ENCODE data around the gene GPR176.
A peak's percentile ranks its signal among the peaks of the same experiment; 100 is the strongest.

The GPR176 gene

DNA sequence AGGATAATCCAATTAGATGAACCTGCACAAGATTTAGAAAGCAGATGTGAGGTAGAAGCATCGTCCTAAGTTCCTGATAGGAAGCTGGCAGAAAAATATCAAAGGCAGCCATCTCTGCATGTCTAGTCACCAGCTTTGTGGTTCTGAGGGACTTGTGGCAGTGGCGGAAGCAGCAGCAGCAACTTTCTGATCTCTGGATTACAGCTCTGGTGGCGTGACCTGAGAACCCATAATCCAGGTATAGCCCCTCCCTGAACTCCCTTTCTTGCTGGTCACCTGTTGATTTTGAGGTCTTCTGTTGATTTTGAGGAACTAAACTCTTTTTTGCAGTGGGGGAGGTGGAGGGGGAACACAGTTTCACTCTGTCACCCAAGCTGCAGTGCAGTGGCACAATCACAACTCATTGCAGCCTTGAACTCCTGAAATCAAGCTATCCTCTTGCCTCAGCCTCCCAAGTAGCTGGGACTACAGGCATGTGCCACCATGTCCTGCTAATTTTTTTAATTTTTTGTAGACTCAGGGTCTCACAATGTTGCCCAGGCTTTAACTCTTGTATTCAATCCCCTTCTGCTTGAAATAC lies 145.3 kb downstream of the GPR176 start:
- no peak overlapping the region for H3K4me3 ChIP-seq (ENCODE audit: low read depth, low read length)
- in situ Hi-C loops (cut with HindIII; ENCODE audit: low sequenced_read_pairs), result no loop called here
- DNase-seq (ENCODE audit: low read depth, low spot score), result no peak
- TF ChIP-seq, protein P1, sequence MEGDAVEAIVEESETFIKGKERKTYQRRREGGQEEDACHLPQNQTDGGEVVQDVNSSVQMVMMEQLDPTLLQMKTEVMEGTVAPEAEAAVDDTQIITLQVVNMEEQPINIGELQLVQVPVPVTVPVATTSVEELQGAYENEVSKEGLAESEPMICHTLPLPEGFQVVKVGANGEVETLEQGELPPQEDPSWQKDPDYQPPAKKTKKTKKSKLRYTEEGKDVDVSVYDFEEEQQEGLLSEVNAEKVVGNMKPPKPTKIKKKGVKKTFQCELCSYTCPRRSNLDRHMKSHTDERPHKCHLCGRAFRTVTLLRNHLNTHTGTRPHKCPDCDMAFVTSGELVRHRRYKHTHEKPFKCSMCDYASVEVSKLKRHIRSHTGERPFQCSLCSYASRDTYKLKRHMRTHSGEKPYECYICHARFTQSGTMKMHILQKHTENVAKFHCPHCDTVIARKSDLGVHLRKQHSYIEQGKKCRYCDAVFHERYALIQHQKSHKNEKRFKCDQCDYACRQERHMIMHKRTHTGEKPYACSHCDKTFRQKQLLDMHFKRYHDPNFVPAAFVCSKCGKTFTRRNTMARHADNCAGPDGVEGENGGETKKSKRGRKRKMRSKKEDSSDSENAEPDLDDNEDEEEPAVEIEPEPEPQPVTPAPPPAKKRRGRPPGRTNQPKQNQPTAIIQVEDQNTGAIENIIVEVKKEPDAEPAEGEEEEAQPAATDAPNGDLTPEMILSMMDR (IDR thresholded peaks at IDR 0.05; ENCODE audit: low read depth, low read length), result no peak

DNA sequence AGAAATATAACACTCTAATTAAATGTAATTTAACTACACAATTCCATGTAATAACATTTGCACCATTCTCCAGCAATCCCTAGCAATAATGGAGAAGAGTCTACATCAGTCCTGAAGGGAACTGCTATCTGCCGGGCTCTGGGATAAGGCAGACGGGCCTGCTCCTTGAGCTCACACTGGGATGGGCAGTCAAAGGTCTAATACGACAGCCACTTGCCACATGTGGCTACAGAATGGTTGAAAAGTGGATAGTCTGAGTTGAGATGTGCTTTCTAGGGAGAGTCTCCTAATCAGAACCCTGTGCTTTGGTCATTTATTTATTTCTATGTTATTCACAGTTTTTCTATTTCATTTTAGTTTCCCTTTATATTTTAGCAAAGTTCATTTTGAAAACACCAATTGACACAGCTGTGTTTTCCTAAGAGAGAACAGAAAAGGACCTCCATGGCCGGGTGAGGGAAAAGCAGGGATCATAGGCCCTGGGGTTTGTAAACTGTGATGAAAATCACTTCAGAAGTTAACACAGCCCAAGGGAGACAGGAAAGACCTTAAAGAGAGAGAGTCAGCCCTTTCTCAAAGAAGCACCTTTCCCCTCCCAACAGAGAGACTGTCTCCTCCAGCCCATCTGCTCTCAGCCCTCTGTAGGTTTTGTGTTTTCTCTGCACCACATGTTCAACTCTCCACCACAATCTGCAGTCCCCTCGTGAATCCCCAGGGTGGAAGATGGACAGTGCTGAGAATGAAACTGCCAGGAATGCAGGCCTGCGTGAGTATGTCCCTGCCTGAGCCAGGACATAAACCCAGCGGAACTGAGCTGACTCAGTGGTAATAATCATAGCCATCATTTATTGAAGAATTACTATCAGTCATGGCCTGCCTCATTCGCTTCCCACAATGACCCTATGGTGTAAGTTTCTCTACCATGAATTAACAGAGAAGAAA lies 149.0 kb downstream of the GPR176 start:
- in situ Hi-C loops (cut with HindIII; ENCODE audit: low sequenced_read_pairs), result no loop called here
- no peak overlapping the region for H3K4me3 ChIP-seq (ENCODE audit: low read depth, low read length)
- peak; percentile 80 for DNase-seq (ENCODE audit: low read depth, low spot score)
- TF ChIP-seq, protein P1 (IDR thresholded peaks at IDR 0.05; ENCODE audit: low read depth, low read length), result no peak

DNA sequence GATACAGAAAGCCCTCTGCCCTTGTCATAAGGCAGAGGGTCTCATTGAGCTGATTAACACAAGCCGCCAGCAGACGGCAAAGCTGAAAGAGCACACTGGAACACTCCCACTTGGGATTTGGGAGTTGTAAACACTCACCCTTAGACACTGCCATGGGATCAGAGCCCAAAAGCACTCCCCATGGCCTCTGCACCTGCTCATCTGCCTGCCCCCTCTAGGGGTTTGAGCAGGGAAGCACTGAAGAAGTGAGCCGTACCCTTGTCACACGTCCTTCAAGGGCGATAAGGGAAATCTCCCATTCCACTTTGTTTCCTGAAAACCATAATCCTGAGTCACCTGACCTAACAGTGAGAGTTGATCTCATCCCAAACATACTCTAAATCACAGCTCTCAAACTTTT lies 152.1 kb downstream of the GPR176 start:
- in situ Hi-C loops (cut with HindIII; ENCODE audit: low sequenced_read_pairs), result no loop called here
- TF ChIP-seq, protein P1 (IDR thresholded peaks at IDR 0.05; ENCODE audit: low read depth, low read length), result no peak
- no peak for DNase-seq (ENCODE audit: low read depth, low spot score)
- no peak overlapping the region for H3K4me3 ChIP-seq (ENCODE audit: low read depth, low read length)

DNA sequence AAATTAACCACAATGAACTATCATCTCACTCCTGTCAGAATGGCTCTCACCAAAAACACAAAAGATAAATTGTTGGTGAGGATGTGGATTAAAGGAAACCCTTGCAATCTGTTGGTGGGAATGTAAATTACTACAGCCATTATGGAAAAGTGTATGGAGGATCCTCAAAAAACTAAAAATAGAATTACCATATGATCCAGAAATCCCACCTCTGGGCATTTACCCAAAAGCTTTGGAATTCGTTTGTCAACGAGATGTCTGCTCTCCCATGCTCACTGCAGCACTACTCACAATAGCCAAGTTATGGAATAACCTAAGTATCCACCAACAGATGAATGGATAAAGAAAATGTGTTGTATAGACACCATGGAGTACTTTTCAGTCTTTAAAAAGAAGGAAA lies 159.1 kb downstream of the GPR176 start:
- TF ChIP-seq, protein P1 (IDR thresholded peaks at IDR 0.05; ENCODE audit: low read depth, low read length), result no peak
- H3K4me3 ChIP-seq (ENCODE audit: low read depth, low read length), result no peak overlapping the region
- no peak for DNase-seq (ENCODE audit: low read depth, low spot score)
- in situ Hi-C loops (cut with HindIII; ENCODE audit: low sequenced_read_pairs), result no loop called here

DNA sequence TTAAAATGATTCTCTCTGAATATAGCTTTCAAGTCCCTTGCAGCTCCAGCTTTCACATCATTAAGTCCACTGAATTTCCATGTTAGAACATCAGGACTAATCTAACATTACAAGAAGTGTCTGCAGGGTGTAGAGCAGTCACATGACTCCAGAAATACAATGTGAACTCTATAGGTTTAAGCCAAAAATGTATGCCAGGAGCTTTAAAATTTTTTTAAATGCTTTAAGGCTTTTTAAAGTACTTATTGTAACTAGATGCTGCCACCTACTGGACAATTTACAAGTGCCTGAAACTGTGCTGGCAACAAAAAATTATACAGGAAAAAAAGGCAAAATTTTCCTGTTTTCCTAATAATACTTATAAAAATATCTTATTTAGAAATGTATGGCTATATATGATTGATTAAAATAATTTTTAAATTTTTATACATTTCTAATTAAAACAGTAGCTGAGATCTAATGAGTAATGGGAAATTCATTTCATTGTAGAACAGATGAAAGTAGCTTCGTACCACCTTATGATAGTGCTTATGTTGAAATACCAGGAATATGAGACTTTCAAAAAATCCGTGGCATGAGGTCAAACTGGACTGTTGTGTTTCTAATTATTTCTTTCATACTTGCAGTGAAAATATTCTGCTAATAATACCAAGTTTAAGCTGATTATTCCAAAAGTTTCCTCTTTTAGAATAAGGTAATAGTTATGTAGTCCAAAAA lies 163.1 kb downstream of the GPR176 start:
- peak; percentile 81 for DNase-seq (ENCODE audit: low read depth, low spot score)
- TF ChIP-seq, protein P1 (IDR thresholded peaks at IDR 0.05; ENCODE audit: low read depth, low read length), result peak; percentile 64
- in situ Hi-C loops (cut with HindIII; ENCODE audit: low sequenced_read_pairs), result no loop called here
- no peak overlapping the region for H3K4me3 ChIP-seq (ENCODE audit: low read depth, low read length)

DNA sequence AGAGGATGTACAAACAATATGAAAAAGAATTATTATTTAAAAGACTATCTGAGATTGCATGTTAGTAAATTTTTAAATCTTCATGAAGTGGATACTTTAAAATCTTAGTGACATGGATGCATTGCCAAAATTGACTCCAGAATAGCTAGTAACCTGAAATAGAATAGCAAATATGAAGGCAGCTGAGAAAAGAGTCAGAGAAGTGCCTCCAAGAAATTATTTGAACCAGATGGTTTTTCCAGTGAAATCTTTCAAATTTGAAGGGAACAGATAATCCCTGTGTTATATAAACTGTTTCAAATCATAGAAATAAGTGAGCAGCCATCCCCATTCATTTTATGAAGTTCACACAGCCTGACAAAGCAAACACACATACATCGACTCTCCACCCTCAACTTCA lies 167.1 kb downstream of the GPR176 start:
- DNase-seq (ENCODE audit: low read depth, low spot score), result no peak
- no peak overlapping the region for H3K4me3 ChIP-seq (ENCODE audit: low read depth, low read length)
- TF ChIP-seq, protein P1 (IDR thresholded peaks at IDR 0.05; ENCODE audit: low read depth, low read length), result no peak
- in situ Hi-C loops (cut with HindIII; ENCODE audit: low sequenced_read_pairs), result no loop called here

Measured in astrocyte of the spinal cord (primary cell).